Loucy (cell line): ENCODE results near the gene MROH2B.

Source experiments
- H2AFZ ChIP-seq: fragments of 200-600 bp; sonication (generic); 2 replicates; pipeline ENCODE4 v1.6.0; 2016; ENCODE audit warnings: antibody characterized with exemption, mild to moderate bottlenecking, low read length, moderate library complexity
- H3F3A ChIP-seq: fragments of 200-600 bp; 2 replicates; pipeline ENCODE4 v1.6.0; 2016; ENCODE audit warnings: antibody characterized with exemption, low read depth, mild to moderate bottlenecking
- H3K27me3 ChIP-seq: fragments of 200-600 bp; sonication (generic); 2 replicates; pipeline ENCODE4 v1.6.1; 2014; ENCODE audit warnings: low read length, mild to moderate bottlenecking; ENCODE audit not compliant: insufficient read depth, poor library complexity, severe bottlenecking
- H3K36me3 ChIP-seq: fragments of 200-600 bp; sonication (generic); 2 replicates; pipeline ENCODE4 v1.6.1; 2016; ENCODE audit warnings: low read length; ENCODE audit not compliant: insufficient read depth
- H3K4me1 ChIP-seq: fragments of 200-600 bp; sonication (generic); 2 replicates; pipeline ENCODE4 v1.5.1; 2014; ENCODE audit warnings: low read length, mild to moderate bottlenecking; ENCODE audit not compliant: insufficient read depth, poor library complexity, severe bottlenecking
- H3K4me2 ChIP-seq: fragments of 200-600 bp; sonication (generic); 2 replicates; pipeline ENCODE4 v1.6.0; 2014; ENCODE audit warnings: antibody characterized with exemption, low read length, low read depth, mild to moderate bottlenecking; ENCODE audit not compliant: poor library complexity, severe bottlenecking
- H3K4me3 ChIP-seq: fragments of 200-600 bp; sonication (generic); 2 replicates; pipeline ENCODE4 v1.5.1; 2014; ENCODE audit warnings: low read length, mild to moderate bottlenecking, mixed read lengths; ENCODE audit not compliant: poor library complexity, severe bottlenecking
- H3K79me2 ChIP-seq: fragments of 200-600 bp; sonication (generic); 2 replicates; pipeline ENCODE4 v1.6.1; 2014; ENCODE audit warnings: low read length; ENCODE audit not compliant: insufficient read depth
- H3K9ac ChIP-seq: fragments of 200-600 bp; sonication (generic); 2 replicates; pipeline ENCODE4 v1.6.0; 2014; ENCODE audit warnings: mild to moderate bottlenecking, low read depth, low read length, moderate library complexity; ENCODE audit not compliant: poor library complexity, severe bottlenecking
- H3K9me2 ChIP-seq: fragments of 200-600 bp; sonication (generic); replicated peaks from 2 replicates; pipeline ENCODE4 v1.6.1; 2016; ENCODE audit warnings: low read depth, low read length, mixed read lengths
- H3K9me3 ChIP-seq: fragments of 200-600 bp; sonication (generic); 2 replicates; pipeline ENCODE4 v1.6.1; 2014; ENCODE audit warnings: mild to moderate bottlenecking, antibody characterized with exemption, low read length, low read depth; ENCODE audit not compliant: insufficient read depth
- H4K20me1 ChIP-seq: fragments of 200-600 bp; sonication (generic); 2 replicates; pipeline ENCODE4 v1.6.0; 2014; ENCODE audit warnings: antibody characterized with exemption, low read length, mild to moderate bottlenecking; ENCODE audit not compliant: insufficient read depth, poor library complexity, severe bottlenecking
- CTCF ChIP-seq: fragments of 200-600 bp; sonication (generic); conservative IDR thresholded peaks from 2 replicates; pipeline ENCODE4 v1.5.1; 2014; ENCODE audit warnings: mild to moderate bottlenecking, antibody characterized with exemption, low read length
- EZH2phosphoT487 ChIP-seq: fragments of 200-600 bp; IDR thresholded peaks from 2 replicates; pipeline ENCODE4 v1.6.1; 2018; ENCODE audit warnings: antibody characterized with exemption, mild to moderate bottlenecking, moderate library complexity, borderline replicate concordance

Gene MROH2B

GRCh38 chr5:40973364-40974004 lies 97.7 kb downstream of the MROH2B start:
- no peak overlapping the region for H3K4me2 ChIP-seq
- no peaks in the 10 kb centered on the region for H3K9me3 ChIP-seq
- no peaks in the 10 kb centered on the region for H3K79me2 ChIP-seq
- H3K4me3 ChIP-seq: no peak overlapping the region
- no peaks in the 10 kb centered on the region for H3K9me2 ChIP-seq
- no peaks in the 10 kb centered on the region for H4K20me1 ChIP-seq
- no peaks in the 10 kb centered on the region for H3K4me1 ChIP-seq
- TF ChIP-seq CTCF: no peak
- no peak for TF ChIP-seq EZH2phosphoT487
- no peaks in the 10 kb centered on the region for H3K36me3 ChIP-seq
- H2AFZ ChIP-seq: no peak overlapping the region
- no peaks in the 10 kb centered on the region for H3K27me3 ChIP-seq
- H3K9ac ChIP-seq: no peak overlapping the region
- H3F3A ChIP-seq: no peaks in the 10 kb centered on the region

DNA sequence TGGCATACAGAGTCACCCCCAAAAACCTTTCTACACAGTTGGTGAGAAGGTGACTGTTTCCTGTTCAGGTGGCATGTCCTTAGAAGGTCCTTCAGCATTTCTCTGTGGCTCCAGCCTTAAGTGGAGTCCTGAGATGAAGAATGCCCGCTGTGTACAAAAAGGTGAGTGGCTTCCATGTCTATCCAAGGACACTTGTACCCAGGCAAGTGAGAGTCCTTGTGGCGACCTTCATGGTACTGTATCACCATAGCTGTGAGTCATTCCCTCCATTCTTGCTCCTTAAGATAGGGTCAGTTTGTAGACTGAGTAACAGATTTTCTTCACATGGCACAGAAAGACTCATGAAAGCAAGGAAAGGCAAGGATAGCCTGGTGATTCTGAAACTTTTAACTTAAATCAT lies 98.7 kb downstream of the MROH2B start:
- H3K36me3 ChIP-seq: no peaks in the 10 kb centered on the region
- H2AFZ ChIP-seq: no peak overlapping the region
- H3K79me2 ChIP-seq: no peaks in the 10 kb centered on the region
- H3K9ac ChIP-seq: no peak overlapping the region
- H3K4me1 ChIP-seq: no peaks in the 10 kb centered on the region
- H3K27me3 ChIP-seq: no peaks in the 10 kb centered on the region
- no peaks in the 10 kb centered on the region for H3K9me3 ChIP-seq
- H3K9me2 ChIP-seq: no peaks in the 10 kb centered on the region
- no peak overlapping the region for H3K4me3 ChIP-seq
- TF ChIP-seq EZH2phosphoT487 (no peak), CTCF (no peak)
- H4K20me1 ChIP-seq: no peaks in the 10 kb centered on the region
- H3K4me2 ChIP-seq: no peak overlapping the region
- no peaks in the 10 kb centered on the region for H3F3A ChIP-seq

GRCh38 chr5:40962207-40962955 lies 108.8 kb downstream of the MROH2B start:
- Histone ChIP-seq H3K79me2 (no peaks in the 10 kb centered on the region), H3K4me3 (no peak overlapping the region), H3F3A (no peaks in the 10 kb centered on the region), H3K4me2 (no peak overlapping the region), H3K4me1 (no peaks in the 10 kb centered on the region), H3K36me3 (no peaks in the 10 kb centered on the region), H3K9me3 (no peaks in the 10 kb centered on the region), H4K20me1 (no peaks in the 10 kb centered on the region), H3K9ac (no peak overlapping the region), H3K9me2 (no peaks in the 10 kb centered on the region), H2AFZ (no peak overlapping the region), H3K27me3 (no peaks in the 10 kb centered on the region)
- peak; percentile 50 for TF ChIP-seq CTCF
- no peak for TF ChIP-seq EZH2phosphoT487
